IMR-90 (cell line): ENCODE results near the gene SLC2A1. TPM values are rescaled to one million over a fixed set of nuclear protein-coding genes. Genes with fewer than 3 reads are reported as not detected.

Experiments used
- ATAC-seq: fragments of 200-7000 bp; cut with Tn5 transposase; 2 replicates; pipeline ENCODE4 v1.9.1; 2020; ENCODE audit warnings: low read depth, mild to moderate bottlenecking, moderate library complexity
- BruUV-seq: library from RNA; stranded (reverse); fragments of 400-500 nt; replicated peaks from 2 replicates; lab custom pipeline; 2021; lab: Mats Ljungman, UMichigan
- CTCF ChIA-PET: fragments of 300-600 bp; formaldehyde crosslinking; extraction: SDS; loops from one replicate; lab custom pipeline; 2021; ENCODE audit warnings: antibody characterized with exemption; lab: Yijun Ruan, JAX
- POLR2A ChIA-PET: fragments of 300-600 bp; sonication (Branson Sonifier 250); formaldehyde crosslinking; loops from one replicate; lab custom pipeline; 2022; ENCODE audit warnings: antibody characterized with exemption; ENCODE audit not compliant: unreplicated experiment; lab: Charles Lee
- DNase-seq: peaks from one replicate; pipeline ENCODE4 v3.0.0; 2013
- H2AFZ ChIP-seq: replicated peaks from 2 replicates; pipeline ENCODE3; 2013; ENCODE audit warnings: low read length, mild to moderate bottlenecking; ENCODE audit not compliant: poor library complexity
- H2AK5ac ChIP-seq: 2 replicates; pipeline ENCODE4 v1.6.1; 2013; ENCODE audit warnings: low read depth, low read length, inconsistent platforms
- H2AK9ac ChIP-seq: replicated peaks from 2 replicates; pipeline ENCODE3; 2013; ENCODE audit warnings: mild to moderate bottlenecking, low read depth, low read length, moderate library complexity; ENCODE audit not compliant: poor library complexity
- H2BK120ac ChIP-seq: 2 replicates; pipeline ENCODE4 v1.6.1; 2013; ENCODE audit warnings: low read depth, low read length, inconsistent platforms
- H2BK15ac ChIP-seq: 3 replicates; pipeline ENCODE4 v1.6.1; 2013; ENCODE audit warnings: low read depth, low read length, inconsistent platforms
- H2BK20ac ChIP-seq: 2 replicates; pipeline ENCODE4 v1.6.1; 2013; ENCODE audit warnings: low read depth, mild to moderate bottlenecking, inconsistent platforms, low read length, moderate library complexity
- H2BK5ac ChIP-seq: 2 replicates; pipeline ENCODE4 v1.6.1; 2013; ENCODE audit warnings: mild to moderate bottlenecking, low read depth, low read length, inconsistent platforms; ENCODE audit not compliant: poor library complexity, severe bottlenecking
- H3K14ac ChIP-seq: replicated peaks from 2 replicates; pipeline ENCODE4 v1.6.1; 2013; ENCODE audit warnings: low read depth, low read length, inconsistent platforms
- H3K18ac ChIP-seq: 2 replicates; pipeline ENCODE4 v1.6.1; 2013; ENCODE audit warnings: low read depth, low read length, control low read depth
- H3K23ac ChIP-seq: 2 replicates; pipeline ENCODE4 v1.6.1; 2013; ENCODE audit warnings: low read depth, low read length, inconsistent platforms
- H3K27ac ChIP-seq: 2 replicates; pipeline ENCODE4 v1.5.1; 2013; ENCODE audit warnings: mild to moderate bottlenecking, control low read depth, low read length; ENCODE audit not compliant: insufficient read depth
- H3K27me3 ChIP-seq: 2 replicates; pipeline ENCODE4 v1.6.1; 2013; ENCODE audit warnings: low read length; ENCODE audit not compliant: control insufficient read depth, insufficient read depth
- H3K36me3 ChIP-seq: 2 replicates; pipeline ENCODE4 v1.6.1; 2013; ENCODE audit warnings: low read length, mixed read lengths; ENCODE audit not compliant: control insufficient read depth, insufficient read depth
- H3K4ac ChIP-seq: 2 replicates; pipeline ENCODE4 v1.6.1; 2013; ENCODE audit warnings: low read depth, low read length, inconsistent platforms
- H3K4me1 ChIP-seq: 2 replicates; pipeline ENCODE4 v1.6.1; 2013; ENCODE audit warnings: low read length, mixed read lengths; ENCODE audit not compliant: control insufficient read depth, insufficient read depth
- H3K4me2 ChIP-seq: 2 replicates; pipeline ENCODE4 v1.6.1; 2013; ENCODE audit warnings: low read depth, mild to moderate bottlenecking, control low read depth, low read length, moderate library complexity
- H3K4me3 ChIP-seq: 2 replicates; pipeline ENCODE4 v1.5.1; 2013; ENCODE audit warnings: low read depth, mild to moderate bottlenecking, control low read depth, low read length, moderate library complexity; ENCODE audit not compliant: insufficient read depth
- H3K56ac ChIP-seq: 2 replicates; pipeline ENCODE4 v1.6.1; 2013; ENCODE audit warnings: low read length, inconsistent platforms; ENCODE audit not compliant: insufficient read depth; ENCODE audit errors: extremely low read depth
- H3K79me1 ChIP-seq, 2 experiments: 2 replicates each; pipeline ENCODE4 v1.6.1; 2013; ENCODE audit warnings: low read length in 2 of 2, inconsistent platforms in 1 of 2, low read depth in 1 of 2
- H3K9ac ChIP-seq: 2 replicates; pipeline ENCODE4 v1.6.1; 2013; ENCODE audit warnings: low read depth, low read length, control low read depth
- H3K9me1 ChIP-seq: 2 replicates; pipeline ENCODE4 v1.6.1; 2013; ENCODE audit warnings: low read length, inconsistent platforms; ENCODE audit not compliant: insufficient read depth
- H3K9me3 ChIP-seq: 2 replicates; pipeline ENCODE4 v1.6.1; 2013; ENCODE audit warnings: low read length; ENCODE audit not compliant: control insufficient read depth, insufficient read depth
- H4K20me1 ChIP-seq: 2 replicates; pipeline ENCODE4 v1.6.1; 2013; ENCODE audit warnings: low read length, inconsistent platforms; ENCODE audit not compliant: insufficient read depth
- H4K5ac ChIP-seq: 2 replicates; pipeline ENCODE4 v1.6.1; 2013; ENCODE audit warnings: mild to moderate bottlenecking, low read depth, low read length, control low read depth
- H4K8ac ChIP-seq, 2 experiments: 2 replicates each; pipeline ENCODE4 v1.6.1; 2013; ENCODE audit warnings: low read depth in 2 of 2, low read length in 2 of 2, control low read depth in 1 of 2, inconsistent platforms in 1 of 2
- H4K91ac ChIP-seq: 2 replicates; pipeline ENCODE4 v1.6.1; 2013; ENCODE audit warnings: low read depth, low read length, inconsistent platforms; ENCODE audit not compliant: insufficient read depth
- CEBPB ChIP-seq: IDR thresholded peaks from 2 replicates; pipeline ENCODE4 v1.6.1; 2012; ENCODE audit warnings: low read depth, low read length, improper control_type of control experiment
- FOS ChIP-seq: fragments of 150-350 bp; IDR thresholded peaks from 2 replicates; pipeline ENCODE4 v1.6.1; 2016; ENCODE audit warnings: low read depth, low read length
- MAFK ChIP-seq: IDR thresholded peaks from 2 replicates; pipeline ENCODE4 v1.6.1; 2012; ENCODE audit warnings: low read depth, low read length, improper control_type of control experiment
- MAZ ChIP-seq: IDR thresholded peaks from 2 replicates; pipeline ENCODE4 v1.6.1; 2012; ENCODE audit warnings: low read depth, mild to moderate bottlenecking, low read length, improper control_type of control experiment, moderate library complexity, borderline replicate concordance
- NFE2L2 ChIP-seq: fragments of 150-350 bp; IDR thresholded peaks from 2 replicates; pipeline ENCODE4 v1.6.1; 2016; ENCODE audit warnings: low read depth, mild to moderate bottlenecking, low read length
- RAD21 ChIP-seq: IDR thresholded peaks from 2 replicates; pipeline ENCODE4 v1.6.1; 2012; ENCODE audit warnings: low read length, improper control_type of control experiment
- RCOR1 ChIP-seq: IDR thresholded peaks from 2 replicates; pipeline ENCODE4 v1.6.1; 2012; ENCODE audit warnings: mild to moderate bottlenecking, low read length, improper control_type of control experiment; ENCODE audit not compliant: insufficient replicate concordance
- RFX5 ChIP-seq: IDR thresholded peaks from 2 replicates; pipeline ENCODE4 v1.8.0; 2012; ENCODE audit warnings: low read depth, mild to moderate bottlenecking, low read length, moderate library complexity
- SMC3 ChIP-seq: fragments of 150-350 bp; IDR thresholded peaks from 2 replicates; pipeline ENCODE4 v1.6.1; 2016; ENCODE audit warnings: low read depth, mild to moderate bottlenecking, antibody characterized with exemption, low read length, moderate library complexity
- WGBS, 2 experiments: methylation state at CpG; one replicate each; pipeline versions ENCODE4 v1.1.5 to v1.1.7; 2013; ENCODE audit warnings: missing lambda C conversion rate in 2 of 2; ENCODE audit not compliant: insufficient read length in 1 of 2; ENCODE audit errors: extremely low coverage in 2 of 2; 5-methylcytosine and 5-hydroxymethylcytosine counted together
- dilution Hi-C: fragments of 300-500 bp; cut with HindIII; formaldehyde crosslinking; loops from one replicate; pipeline ENCODE4 v1.14.3; 2018; ENCODE audit warnings: low sequenced_read_pairs; ENCODE audit not compliant: unreplicated experiment
- in situ Hi-C: fragments of 300-500 bp; cut with MboI; formaldehyde crosslinking; loops from 3 replicates; pipeline ENCODE4 v1.14.3; 2019; ENCODE audit warnings: low sequenced_read_pairs, inconsistent platforms, mixed read lengths
- intact Hi-C: fragments of 100-400 bp; cut with micrococcal nuclease; formaldehyde crosslinking; loops from 2 replicates; pipeline ENCODE4 v1.10.0; 2022
- polyA plus RNA-seq, 3 experiments: library from polyadenylated mRNA; depleted of rRNA; stranded (reverse); fragments of >200 nt; gene quantifications; 2 replicates each; pipeline ENCODE4 v1.2.3, GENCODE V29; 2012; ENCODE audit warnings: low replicate concordance in 1 of 3
- total RNA-seq: library from RNA; depleted of rRNA; stranded (reverse); fragments of >200 nt; gene quantifications from 2 replicates; pipeline ENCODE4 v1.2.3, GENCODE V29; 2012
- TF ChIP-seq, protein P1 (sequence below): fragments of 150-350 bp; IDR thresholded peaks from 2 replicates; pipeline ENCODE4 v1.6.1; 2017; ENCODE audit warnings: mild to moderate bottlenecking, antibody characterized with exemption, low read length, low read depth
- TF ChIP-seq, protein P2 (sequence below): fragments of 150-350 bp; IDR thresholded peaks from 2 replicates; pipeline ENCODE4 v1.6.1; 2016; ENCODE audit warnings: low read depth, mild to moderate bottlenecking, low read length, moderate library complexity, borderline replicate concordance

SLC2A1 gene
- total and polyA plus RNA-seq, 2 of the 4 experiments (the other 2 are of a cell fraction) = 200 to 395 TPM

DNA sequence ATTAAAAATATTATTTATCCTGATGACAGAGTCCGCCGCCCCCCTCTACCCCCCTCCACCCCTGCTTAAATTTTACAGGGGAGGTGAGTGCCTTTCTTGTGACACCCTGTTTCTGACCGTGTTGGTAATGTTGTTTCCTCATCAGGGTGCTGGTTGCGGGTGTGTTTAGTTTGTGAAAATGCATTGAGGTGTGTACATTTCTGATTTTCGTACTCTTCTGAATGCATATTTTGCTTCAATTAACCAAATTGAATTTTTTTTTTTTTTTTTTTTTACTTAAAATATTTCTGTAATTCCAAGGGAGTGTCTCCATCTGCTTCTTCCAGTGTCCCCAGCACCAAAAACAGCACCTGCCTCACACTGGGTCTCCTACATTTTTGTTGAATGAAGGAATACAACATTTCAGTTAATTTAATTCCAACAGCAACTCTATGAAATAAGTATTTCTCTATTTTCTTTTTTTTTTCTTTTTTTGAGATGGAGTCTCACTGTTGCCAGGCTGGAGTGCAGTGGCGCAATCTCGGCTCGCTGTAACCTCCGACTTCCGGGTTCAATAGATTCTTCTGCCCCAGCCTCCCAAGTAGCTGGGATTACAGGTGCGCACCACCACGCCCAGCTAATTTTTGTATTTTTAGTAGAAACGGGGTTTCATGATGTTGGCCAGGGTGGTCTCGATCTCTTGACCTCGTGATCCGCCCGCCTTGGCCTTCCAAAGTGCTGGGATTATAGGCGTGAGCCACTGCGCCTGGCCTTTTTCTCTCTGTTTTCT, 5.6 kb upstream of the SLC2A1 start:
- H2BK5ac ChIP-seq = peak overlapping the region; percentile 92
- ATAC-seq (no peak), DNase-seq (no peak)
- BruUV-seq = no TSS peak
- H3K36me3 ChIP-seq = no peaks in the 10 kb centered on the region
- no peak overlapping the region for H3K56ac ChIP-seq
- peak overlapping the region; percentile 53; the same call in 1 of the 2 replicates for H3K27ac ChIP-seq
- peaks cover 35% of the 10 kb centered on the region for H3K4me1 ChIP-seq
- no peaks in the 10 kb centered on the region for H3K27me3 ChIP-seq
- intact Hi-C loops (no loop called here), dilution Hi-C loops (no loop called here), in situ Hi-C loops (no loop called here)
- peak overlapping the region; percentile 79 for H3K4ac ChIP-seq
- H4K91ac ChIP-seq = peak overlapping the region; percentile 76
- CTCF ChIA-PET = interaction anchor here (0.7 to 1.3 kb wide), 3 partner anchors 41 to 1303 kb away, joined by 4 read pairs; no protein-coding TSS in a partner anchor
- H2AK9ac ChIP-seq = no peak overlapping the region
- no peak overlapping the region for H2AFZ ChIP-seq
- POLR2A ChIA-PET = interaction anchor here (0.5 kb wide), 1 partner anchor 106 kb away, joined by 4 read pairs; no protein-coding TSS in a partner anchor
- no peak overlapping the region for H3K23ac ChIP-seq
- H3K14ac ChIP-seq = no peak overlapping the region
- H3K9me1 ChIP-seq = peaks cover 28% of the 10 kb centered on the region
- H3K9ac ChIP-seq = no peak overlapping the region
- 60% methylated on average over 1 of the region's 19 CpGs; no CpG with 5 or more reads in 1 of the 2 experiments for WGBS, 2 experiments
- peak overlapping the region in 1 of 2 experiments; percentile 63; a peak in 1 of 4 replicates for H4K8ac ChIP-seq
- H4K20me1 ChIP-seq = no peaks in the 10 kb centered on the region
- TF ChIP-seq RCOR1 (no peak), SMC3 (no peak), RFX5 (no peak), FOS (no peak), CEBPB (no peak), NFE2L2 (no peak), RAD21 (no peak), MAZ (no peak), MAFK (no peak)
- TF ChIP-seq, protein P1, sequence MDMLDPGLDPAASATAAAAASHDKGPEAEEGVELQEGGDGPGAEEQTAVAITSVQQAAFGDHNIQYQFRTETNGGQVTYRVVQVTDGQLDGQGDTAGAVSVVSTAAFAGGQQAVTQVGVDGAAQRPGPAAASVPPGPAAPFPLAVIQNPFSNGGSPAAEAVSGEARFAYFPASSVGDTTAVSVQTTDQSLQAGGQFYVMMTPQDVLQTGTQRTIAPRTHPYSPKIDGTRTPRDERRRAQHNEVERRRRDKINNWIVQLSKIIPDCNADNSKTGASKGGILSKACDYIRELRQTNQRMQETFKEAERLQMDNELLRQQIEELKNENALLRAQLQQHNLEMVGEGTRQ = no peak
- TF ChIP-seq, protein P2, sequence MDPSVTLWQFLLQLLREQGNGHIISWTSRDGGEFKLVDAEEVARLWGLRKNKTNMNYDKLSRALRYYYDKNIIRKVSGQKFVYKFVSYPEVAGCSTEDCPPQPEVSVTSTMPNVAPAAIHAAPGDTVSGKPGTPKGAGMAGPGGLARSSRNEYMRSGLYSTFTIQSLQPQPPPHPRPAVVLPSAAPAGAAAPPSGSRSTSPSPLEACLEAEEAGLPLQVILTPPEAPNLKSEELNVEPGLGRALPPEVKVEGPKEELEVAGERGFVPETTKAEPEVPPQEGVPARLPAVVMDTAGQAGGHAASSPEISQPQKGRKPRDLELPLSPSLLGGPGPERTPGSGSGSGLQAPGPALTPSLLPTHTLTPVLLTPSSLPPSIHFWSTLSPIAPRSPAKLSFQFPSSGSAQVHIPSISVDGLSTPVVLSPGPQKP = no peak
- H2BK20ac ChIP-seq = peak overlapping the region; percentile 81; the same call in 1 of the 2 replicates
- H3K79me1 ChIP-seq = peaks cover 25 to 47% of the 10 kb centered on the region in 2 experiments
- H3K4me2 ChIP-seq = no peak overlapping the region
- peak overlapping the region; percentile 60; the same call in 1 of the 3 replicates for H2BK15ac ChIP-seq
- H3K9me3 ChIP-seq = no peaks in the 10 kb centered on the region
- no peak overlapping the region for H4K5ac ChIP-seq
- peak overlapping the region; percentile 93 for H2BK120ac ChIP-seq
- peak overlapping the region; percentile 83; the same call in 1 of the 2 replicates for H3K18ac ChIP-seq
- peak overlapping the region; percentile 92; the same call in 1 of the 2 replicates for H2AK5ac ChIP-seq
- H3K4me3 ChIP-seq = no peak overlapping the region
